Brain microvascular endothelial cell (primary cell): ENCODE results near the gene SOST.

ENCODE experiments used
- DNase-seq: peaks from one replicate; pipeline ENCODE4 v3.0.0-alpha.2; 2020
- H3K27ac ChIP-seq: fragments of 250-450 bp; sonication (Bioruptor Pico); 2 replicates; pipeline ENCODE4 v1.5.1; 2020; ENCODE audit warnings: mild to moderate bottlenecking, moderate library complexity
- H3K27me3 ChIP-seq: fragments of 250-450 bp; sonication (Bioruptor Pico); replicated peaks from 2 replicates; pipeline ENCODE4 v1.5.1; 2020; ENCODE audit warnings: mild to moderate bottlenecking
- H3K36me3 ChIP-seq: fragments of 250-450 bp; sonication (Bioruptor Pico); replicated peaks from 2 replicates; pipeline ENCODE4 v1.5.1; 2020; ENCODE audit warnings: mild to moderate bottlenecking
- H3K4me3 ChIP-seq: 2 replicates; pipeline ENCODE4 v1.5.1; 2011; ENCODE audit warnings: low read depth, mild to moderate bottlenecking, control low read depth, low read length, moderate library complexity
- in situ Hi-C: cut with HindIII; loops from 2 replicates; pipeline ENCODE4 v1.10.0; 2017; ENCODE audit warnings: low sequenced_read_pairs, low pct_ligation_motif_present
- TF ChIP-seq, protein P1 (sequence below): IDR thresholded peaks from 2 replicates; pipeline ENCODE4 v1.5.1; 2011; ENCODE audit warnings: low read depth, mild to moderate bottlenecking, moderate library complexity, low read length, control low read depth, inconsistent platforms; ENCODE audit errors: missing control alignments

SOST gene

GRCh38 chr17:43758086-43758485 is 505 bp downstream of the SOST start:
- TF ChIP-seq, protein P1, sequence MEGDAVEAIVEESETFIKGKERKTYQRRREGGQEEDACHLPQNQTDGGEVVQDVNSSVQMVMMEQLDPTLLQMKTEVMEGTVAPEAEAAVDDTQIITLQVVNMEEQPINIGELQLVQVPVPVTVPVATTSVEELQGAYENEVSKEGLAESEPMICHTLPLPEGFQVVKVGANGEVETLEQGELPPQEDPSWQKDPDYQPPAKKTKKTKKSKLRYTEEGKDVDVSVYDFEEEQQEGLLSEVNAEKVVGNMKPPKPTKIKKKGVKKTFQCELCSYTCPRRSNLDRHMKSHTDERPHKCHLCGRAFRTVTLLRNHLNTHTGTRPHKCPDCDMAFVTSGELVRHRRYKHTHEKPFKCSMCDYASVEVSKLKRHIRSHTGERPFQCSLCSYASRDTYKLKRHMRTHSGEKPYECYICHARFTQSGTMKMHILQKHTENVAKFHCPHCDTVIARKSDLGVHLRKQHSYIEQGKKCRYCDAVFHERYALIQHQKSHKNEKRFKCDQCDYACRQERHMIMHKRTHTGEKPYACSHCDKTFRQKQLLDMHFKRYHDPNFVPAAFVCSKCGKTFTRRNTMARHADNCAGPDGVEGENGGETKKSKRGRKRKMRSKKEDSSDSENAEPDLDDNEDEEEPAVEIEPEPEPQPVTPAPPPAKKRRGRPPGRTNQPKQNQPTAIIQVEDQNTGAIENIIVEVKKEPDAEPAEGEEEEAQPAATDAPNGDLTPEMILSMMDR = no peak
- no peak overlapping the region for H3K4me3 ChIP-seq

DNA sequence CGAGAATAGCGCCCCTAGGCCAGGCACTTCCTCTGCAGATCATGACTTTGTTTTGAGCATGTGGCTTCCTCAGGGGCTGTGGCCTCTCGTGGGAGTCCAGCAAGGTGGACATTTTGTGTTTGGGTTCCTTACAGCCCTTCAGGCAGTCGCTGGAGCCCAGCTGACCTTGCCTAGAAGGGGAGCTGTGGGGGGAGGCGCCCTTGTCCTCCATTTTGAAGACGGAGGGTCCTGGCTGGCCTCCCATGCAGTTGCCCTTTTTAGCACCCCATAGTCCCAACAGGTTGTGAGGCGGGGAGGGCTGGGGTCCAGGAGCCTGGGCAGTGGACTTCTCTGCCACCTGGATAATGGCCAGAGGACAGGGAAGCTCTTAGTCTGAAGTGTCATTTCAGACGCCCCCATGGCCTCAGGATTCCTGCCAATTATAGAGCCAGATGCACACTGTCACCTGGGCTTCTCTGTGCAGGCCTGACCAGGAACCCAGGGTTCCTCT is 1.4 kb downstream of the SOST start:
- no peak overlapping the region for H3K4me3 ChIP-seq
- in situ Hi-C loops = loop anchor here (10.0 kb wide), 1 partner anchor 62 kb away; no protein-coding TSS in a partner anchor
- TF ChIP-seq, protein P1 = no peak
- H3K27ac ChIP-seq = no peak overlapping the region
- no peak for DNase-seq
- no peaks in the 10 kb centered on the region for H3K36me3 ChIP-seq
- peaks cover 28% of the 10 kb centered on the region for H3K27me3 ChIP-seq

More at GRCh38 chr17:43758086-43758485, 505 bp downstream of the SOST start:
- in situ Hi-C loops = loop anchor here (10.0 kb wide), 1 partner anchor 63 kb away; no protein-coding TSS in a partner anchor
- DNase-seq = no peak
- Histone ChIP-seq H3K27me3 (peaks cover 28% of the 10 kb centered on the region), H3K27ac (no peak overlapping the region), H3K36me3 (no peaks in the 10 kb centered on the region)

DNA sequence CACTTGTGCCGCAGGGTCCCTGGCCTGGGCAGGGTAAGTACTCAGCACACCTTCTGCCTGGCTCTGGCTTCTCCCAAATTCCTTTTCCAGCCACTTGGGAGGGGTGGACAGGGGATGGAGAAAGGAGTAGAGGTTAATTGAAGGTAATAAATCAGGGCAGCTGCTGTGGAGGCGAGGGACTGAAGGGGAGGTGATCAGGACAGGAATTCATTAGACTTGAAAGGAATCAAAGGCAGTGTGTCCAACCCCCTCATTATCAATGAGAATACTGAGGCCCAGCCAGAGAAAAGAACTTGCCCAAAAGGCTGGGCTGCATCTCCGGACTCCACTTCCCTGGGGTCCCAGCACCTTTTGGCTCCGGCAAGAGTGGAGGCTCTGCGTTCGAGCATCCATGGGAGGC is 2.4 kb downstream of the SOST start:
- TF ChIP-seq, protein P1 = no peak
- in situ Hi-C loops = loop anchor here (10.0 kb wide), 1 partner anchor 61 kb away; no protein-coding TSS in a partner anchor
- Histone ChIP-seq H3K27me3 (peaks cover 28% of the 10 kb centered on the region), H3K4me3 (no peak overlapping the region), H3K27ac (no peak overlapping the region), H3K36me3 (no peaks in the 10 kb centered on the region)
- DNase-seq = no peak

DNA sequence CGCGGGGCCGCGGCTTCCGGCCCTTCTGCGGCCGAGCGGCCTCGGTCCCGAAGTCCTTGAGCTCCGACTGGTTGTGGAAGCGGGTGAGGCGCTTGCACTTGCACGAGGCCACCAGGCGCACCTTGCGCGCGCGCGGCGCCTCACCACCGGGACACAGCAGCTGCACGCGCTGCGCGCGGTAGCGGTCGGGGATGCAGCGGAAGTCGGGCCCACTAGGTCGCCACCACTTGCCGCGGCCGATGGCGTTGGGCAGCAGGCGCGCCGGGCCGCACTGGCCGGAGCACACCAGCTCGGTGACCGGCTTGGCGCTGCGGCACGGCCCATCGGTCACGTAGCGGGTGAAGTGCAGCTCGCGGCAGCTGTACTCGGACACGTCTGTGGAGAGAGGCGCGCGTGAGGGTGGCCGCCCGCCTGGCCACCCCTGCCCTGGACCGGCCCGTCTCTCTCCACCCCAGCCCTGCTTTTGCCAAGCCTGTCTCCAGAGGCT is 3.2 kb downstream of the SOST start:
- H3K36me3 ChIP-seq = no peaks in the 10 kb centered on the region
- TF ChIP-seq, protein P1 = no peak
- in situ Hi-C loops = loop anchor here (10.0 kb wide), 1 partner anchor 61 kb away; no protein-coding TSS in a partner anchor
- H3K4me3 ChIP-seq = no peak overlapping the region
- peaks cover 28% of the 10 kb centered on the region for H3K27me3 ChIP-seq
- DNase-seq = no peak
- H3K27ac ChIP-seq = no peak overlapping the region

- no peaks in the 10 kb centered on the region for H3K36me3 ChIP-seq
- TF ChIP-seq, protein P1 = no peak
- no peak overlapping the region for H3K27ac ChIP-seq
- peaks cover 28% of the 10 kb centered on the region for H3K27me3 ChIP-seq
- in situ Hi-C loops = loop anchor here (10.0 kb wide), 1 partner anchor 60 kb away; no protein-coding TSS in a partner anchor
- H3K4me3 ChIP-seq = no peak overlapping the region
- DNase-seq = no peak
These were observed 3.6 kb downstream of the SOST start for GRCh38 chr17:43754947-43755346.

- Histone ChIP-seq H3K27ac (no peak overlapping the region), H3K4me3 (no peak overlapping the region), H3K36me3 (no peaks in the 10 kb centered on the region), H3K27me3 (peaks cover 19% of the 10 kb centered on the region)
- TF ChIP-seq, protein P1 = no peak
- in situ Hi-C loops = loop anchor here (10.0 kb wide), 1 partner anchor 59 kb away; no protein-coding TSS in a partner anchor
- DNase-seq = no peak
These were observed 5.0 kb downstream of the SOST start for GRCh38 chr17:43753493-43754129.
